Measurements from ENCODE around the gene FGR. TPM values are rescaled to one million over a fixed set of nuclear protein-coding genes. Genes with fewer than 3 reads are reported as not detected.

The FGR gene
- total and polyA plus RNA-seq, 2 of the 13 experiments (the other 11 are each of a cell fraction or from before 2014, with no cell fraction given): not detected

- TF ChIP-seq ZBTB40 (IDR thresholded peaks at IDR 0.05) (no peak), ZBTB40 (CRISPR knock-in tag; IDR thresholded peaks at IDR 0.05) (no peak), MTA3 (CRISPR knock-in tag; IDR thresholded peaks at IDR 0.05) (no peak), ZNF20 (CRISPR knock-in tag; IDR thresholded peaks at IDR 0.05) (no peak), ZNF30 (CRISPR knock-in tag; IDR thresholded peaks at IDR 0.05) (no peak), KDM3A (CRISPR knock-in tag; IDR thresholded peaks at IDR 0.05; ENCODE audit: low read depth) (no peak), SRF (IDR thresholded peaks at IDR 0.05; ENCODE audit: low read depth, low read length) (no peak)
- TF ChIP-seq, protein P1, sequence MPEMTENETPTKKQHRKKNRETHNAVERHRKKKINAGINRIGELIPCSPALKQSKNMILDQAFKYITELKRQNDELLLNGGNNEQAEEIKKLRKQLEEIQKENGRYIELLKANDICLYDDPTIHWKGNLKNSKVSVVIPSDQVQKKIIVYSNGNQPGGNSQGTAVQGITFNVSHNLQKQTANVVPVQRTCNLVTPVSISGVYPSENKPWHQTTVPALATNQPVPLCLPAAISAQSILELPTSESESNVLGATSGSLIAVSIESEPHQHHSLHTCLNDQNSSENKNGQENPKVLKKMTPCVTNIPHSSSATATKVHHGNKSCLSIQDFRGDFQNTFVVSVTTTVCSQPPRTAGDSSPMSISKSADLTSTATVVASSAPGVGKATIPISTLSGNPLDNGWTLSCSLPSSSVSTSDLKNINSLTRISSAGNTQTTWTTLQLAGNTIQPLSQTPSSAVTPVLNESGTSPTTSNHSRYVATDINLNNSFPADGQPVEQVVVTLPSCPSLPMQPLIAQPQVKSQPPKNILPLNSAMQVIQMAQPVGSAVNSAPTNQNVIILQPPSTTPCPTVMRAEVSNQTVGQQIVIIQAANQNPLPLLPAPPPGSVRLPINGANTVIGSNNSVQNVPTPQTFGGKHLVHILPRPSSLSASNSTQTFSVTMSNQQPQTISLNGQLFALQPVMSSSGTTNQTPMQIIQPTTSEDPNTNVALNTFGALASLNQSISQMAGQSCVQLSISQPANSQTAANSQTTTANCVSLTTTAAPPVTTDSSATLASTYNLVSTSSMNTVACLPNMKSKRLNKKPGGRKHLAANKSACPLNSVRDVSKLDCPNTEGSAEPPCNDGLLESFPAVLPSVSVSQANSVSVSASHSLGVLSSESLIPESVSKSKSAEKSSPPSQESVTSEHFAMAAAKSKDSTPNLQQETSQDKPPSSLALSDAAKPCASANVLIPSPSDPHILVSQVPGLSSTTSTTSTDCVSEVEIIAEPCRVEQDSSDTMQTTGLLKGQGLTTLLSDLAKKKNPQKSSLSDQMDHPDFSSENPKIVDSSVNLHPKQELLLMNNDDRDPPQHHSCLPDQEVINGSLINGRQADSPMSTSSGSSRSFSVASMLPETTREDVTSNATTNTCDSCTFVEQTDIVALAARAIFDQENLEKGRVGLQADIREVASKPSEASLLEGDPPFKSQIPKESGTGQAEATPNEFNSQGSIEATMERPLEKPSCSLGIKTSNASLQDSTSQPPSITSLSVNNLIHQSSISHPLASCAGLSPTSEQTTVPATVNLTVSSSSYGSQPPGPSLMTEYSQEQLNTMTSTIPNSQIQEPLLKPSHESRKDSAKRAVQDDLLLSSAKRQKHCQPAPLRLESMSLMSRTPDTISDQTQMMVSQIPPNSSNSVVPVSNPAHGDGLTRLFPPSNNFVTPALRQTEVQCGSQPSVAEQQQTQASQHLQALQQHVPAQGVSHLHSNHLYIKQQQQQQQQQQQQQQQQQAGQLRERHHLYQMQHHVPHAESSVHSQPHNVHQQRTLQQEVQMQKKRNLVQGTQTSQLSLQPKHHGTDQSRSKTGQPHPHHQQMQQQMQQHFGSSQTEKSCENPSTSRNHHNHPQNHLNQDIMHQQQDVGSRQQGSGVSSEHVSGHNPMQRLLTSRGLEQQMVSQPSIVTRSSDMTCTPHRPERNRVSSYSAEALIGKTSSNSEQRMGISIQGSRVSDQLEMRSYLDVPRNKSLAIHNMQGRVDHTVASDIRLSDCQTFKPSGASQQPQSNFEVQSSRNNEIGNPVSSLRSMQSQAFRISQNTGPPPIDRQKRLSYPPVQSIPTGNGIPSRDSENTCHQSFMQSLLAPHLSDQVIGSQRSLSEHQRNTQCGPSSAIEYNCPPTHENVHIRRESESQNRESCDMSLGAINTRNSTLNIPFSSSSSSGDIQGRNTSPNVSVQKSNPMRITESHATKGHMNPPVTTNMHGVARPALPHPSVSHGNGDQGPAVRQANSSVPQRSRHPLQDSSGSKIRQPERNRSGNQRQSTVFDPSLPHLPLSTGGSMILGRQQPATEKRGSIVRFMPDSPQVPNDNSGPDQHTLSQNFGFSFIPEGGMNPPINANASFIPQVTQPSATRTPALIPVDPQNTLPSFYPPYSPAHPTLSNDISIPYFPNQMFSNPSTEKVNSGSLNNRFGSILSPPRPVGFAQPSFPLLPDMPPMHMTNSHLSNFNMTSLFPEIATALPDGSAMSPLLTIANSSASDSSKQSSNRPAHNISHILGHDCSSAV (CRISPR knock-in tag; IDR thresholded peaks at IDR 0.05; ENCODE audit: borderline replicate concordance): no peak
- TF ChIP-seq, protein P2, sequence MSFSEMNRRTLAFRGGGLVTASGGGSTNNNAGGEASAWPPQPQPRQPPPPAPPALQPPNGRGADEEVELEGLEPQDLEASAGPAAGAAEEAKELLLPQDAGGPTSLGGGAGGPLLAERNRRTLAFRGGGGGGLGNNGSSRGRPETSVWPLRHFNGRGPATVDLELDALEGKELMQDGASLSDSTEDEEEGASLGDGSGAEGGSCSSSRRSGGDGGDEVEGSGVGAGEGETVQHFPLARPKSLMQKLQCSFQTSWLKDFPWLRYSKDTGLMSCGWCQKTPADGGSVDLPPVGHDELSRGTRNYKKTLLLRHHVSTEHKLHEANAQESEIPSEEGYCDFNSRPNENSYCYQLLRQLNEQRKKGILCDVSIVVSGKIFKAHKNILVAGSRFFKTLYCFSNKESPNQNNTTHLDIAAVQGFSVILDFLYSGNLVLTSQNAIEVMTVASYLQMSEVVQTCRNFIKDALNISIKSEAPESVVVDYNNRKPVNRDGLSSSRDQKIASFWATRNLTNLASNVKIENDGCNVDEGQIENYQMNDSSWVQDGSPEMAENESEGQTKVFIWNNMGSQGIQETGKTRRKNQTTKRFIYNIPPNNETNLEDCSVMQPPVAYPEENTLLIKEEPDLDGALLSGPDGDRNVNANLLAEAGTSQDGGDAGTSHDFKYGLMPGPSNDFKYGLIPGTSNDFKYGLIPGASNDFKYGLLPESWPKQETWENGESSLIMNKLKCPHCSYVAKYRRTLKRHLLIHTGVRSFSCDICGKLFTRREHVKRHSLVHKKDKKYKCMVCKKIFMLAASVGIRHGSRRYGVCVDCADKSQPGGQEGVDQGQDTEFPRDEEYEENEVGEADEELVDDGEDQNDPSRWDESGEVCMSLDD (CRISPR knock-in tag; IDR thresholded peaks at IDR 0.05; ENCODE audit: borderline replicate concordance): no peak
These were observed 25.8 kb downstream of the FGR start (continued) for GRCh38 chr1:27609210-27609555.
